ENCODE data around the gene TAS1R3.

TAS1R3 gene

DNA sequence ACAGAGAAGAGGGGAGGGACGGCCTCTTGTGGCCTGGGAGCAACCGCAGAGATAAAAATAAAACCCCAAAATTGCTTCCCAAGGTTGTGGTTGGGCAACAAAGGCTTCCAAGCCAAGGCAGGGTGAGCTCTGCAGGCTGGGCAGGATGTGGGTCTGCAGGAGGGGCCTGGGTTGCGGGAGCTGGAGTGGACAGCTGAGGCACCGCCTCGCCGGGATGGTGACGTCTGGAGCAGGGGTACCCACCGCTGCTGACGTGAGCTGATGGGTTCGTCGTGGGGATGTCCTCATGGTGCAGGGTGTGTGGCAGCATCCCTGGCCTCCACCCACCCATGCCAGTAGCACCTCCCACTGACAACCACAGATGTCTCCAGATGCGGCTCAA, 40.3 kb downstream of the TAS1R3 start:
- TF ChIP-seq POLR2AphosphoS5 (IDR thresholded peaks at IDR 0.05; ENCODE audit: low read depth, low read length) (peak; percentile 2; the same call in 1 of the 2 replicates), TAF1 (IDR thresholded peaks at IDR 0.05; ENCODE audit: borderline replicate concordance, insufficient read depth, low read length) (no peak)

GRCh38 chr1:1371746-1372711, 40.9 kb downstream of the TAS1R3 start:
- 0 out of 2 replicates have a peak, but pooled peaks have one; percentile 15 for TF ChIP-seq POLR2AphosphoS5 (IDR thresholded peaks at IDR 0.05; ENCODE audit: low read depth, low read length)
- TF ChIP-seq SIN3A (IDR thresholded peaks at IDR 0.05; ENCODE audit: borderline replicate concordance, insufficient read depth, low read length), result no peak
- TF ChIP-seq, protein P1, sequence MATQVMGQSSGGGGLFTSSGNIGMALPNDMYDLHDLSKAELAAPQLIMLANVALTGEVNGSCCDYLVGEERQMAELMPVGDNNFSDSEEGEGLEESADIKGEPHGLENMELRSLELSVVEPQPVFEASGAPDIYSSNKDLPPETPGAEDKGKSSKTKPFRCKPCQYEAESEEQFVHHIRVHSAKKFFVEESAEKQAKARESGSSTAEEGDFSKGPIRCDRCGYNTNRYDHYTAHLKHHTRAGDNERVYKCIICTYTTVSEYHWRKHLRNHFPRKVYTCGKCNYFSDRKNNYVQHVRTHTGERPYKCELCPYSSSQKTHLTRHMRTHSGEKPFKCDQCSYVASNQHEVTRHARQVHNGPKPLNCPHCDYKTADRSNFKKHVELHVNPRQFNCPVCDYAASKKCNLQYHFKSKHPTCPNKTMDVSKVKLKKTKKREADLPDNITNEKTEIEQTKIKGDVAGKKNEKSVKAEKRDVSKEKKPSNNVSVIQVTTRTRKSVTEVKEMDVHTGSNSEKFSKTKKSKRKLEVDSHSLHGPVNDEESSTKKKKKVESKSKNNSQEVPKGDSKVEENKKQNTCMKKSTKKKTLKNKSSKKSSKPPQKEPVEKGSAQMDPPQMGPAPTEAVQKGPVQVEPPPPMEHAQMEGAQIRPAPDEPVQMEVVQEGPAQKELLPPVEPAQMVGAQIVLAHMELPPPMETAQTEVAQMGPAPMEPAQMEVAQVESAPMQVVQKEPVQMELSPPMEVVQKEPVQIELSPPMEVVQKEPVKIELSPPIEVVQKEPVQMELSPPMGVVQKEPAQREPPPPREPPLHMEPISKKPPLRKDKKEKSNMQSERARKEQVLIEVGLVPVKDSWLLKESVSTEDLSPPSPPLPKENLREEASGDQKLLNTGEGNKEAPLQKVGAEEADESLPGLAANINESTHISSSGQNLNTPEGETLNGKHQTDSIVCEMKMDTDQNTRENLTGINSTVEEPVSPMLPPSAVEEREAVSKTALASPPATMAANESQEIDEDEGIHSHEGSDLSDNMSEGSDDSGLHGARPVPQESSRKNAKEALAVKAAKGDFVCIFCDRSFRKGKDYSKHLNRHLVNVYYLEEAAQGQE (IDR thresholded peaks at IDR 0.05; ENCODE audit: insufficient read depth in 1 of 2, low read depth in 2 of 2, low read length in 2 of 2), result no peak

- TF ChIP-seq FOXP2 (optimal IDR thresholded peaks at IDR 0.05; ENCODE audit: borderline replicate concordance, extremely low read depth, extremely low read length, insufficient read depth) (no peak), POLR2AphosphoS5 (IDR thresholded peaks at IDR 0.05; ENCODE audit: low read depth, low read length) (no peak), SIN3A (IDR thresholded peaks at IDR 0.05; ENCODE audit: borderline replicate concordance, insufficient read depth, low read length) (no peak), TAF1 (IDR thresholded peaks at IDR 0.05; ENCODE audit: borderline replicate concordance, insufficient read depth, low read length) (no peak)
- TF ChIP-seq, protein P1 (IDR thresholded peaks at IDR 0.05; ENCODE audit: insufficient read depth in 1 of 2, low read depth in 2 of 2, low read length in 2 of 2), result no peak
Observed at GRCh38 chr1:1373051-1373814, 42.2 kb downstream of the TAS1R3 start.

DNA sequence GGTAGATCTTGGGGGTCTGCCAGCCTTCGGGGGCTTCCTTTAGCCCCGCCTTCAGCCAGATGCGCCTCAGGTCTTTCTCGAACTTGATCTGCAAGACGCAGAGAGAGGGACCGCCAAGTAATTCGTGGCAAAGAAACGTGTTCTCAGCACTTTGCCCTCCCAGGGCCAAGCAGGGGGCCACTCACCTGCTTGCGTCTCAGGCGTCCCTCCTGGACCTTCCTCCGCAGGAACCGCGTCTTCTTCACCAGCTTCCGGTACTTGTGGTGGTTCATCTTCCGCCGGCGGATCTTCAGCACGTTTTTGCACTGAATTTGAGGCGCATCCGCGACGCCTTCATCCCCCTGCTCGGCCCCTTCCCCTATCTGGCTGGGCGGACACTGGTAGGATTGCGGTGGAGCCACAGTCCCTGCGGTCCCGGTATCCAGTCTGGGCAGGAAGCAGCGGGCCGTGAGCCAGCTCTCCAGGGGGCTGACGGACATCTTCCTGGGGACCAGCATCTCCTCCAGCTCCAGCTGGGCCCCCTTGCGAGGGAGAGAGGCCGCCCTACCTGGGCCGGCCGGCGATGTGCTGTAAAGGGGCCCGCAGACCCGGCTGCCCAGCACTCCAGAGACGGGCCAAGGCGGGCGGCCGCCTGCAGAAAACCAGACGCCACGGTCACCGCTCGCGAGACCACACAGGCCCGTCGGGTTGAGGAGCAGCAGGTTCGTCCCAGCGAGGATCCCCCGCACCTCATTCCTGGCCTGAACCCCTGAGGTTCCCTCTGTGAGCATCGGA, 42.9 kb downstream of the TAS1R3 start:
- TF ChIP-seq SIN3A (IDR thresholded peaks at IDR 0.05; ENCODE audit: borderline replicate concordance, insufficient read depth, low read length) (no peak), FOXP2 (optimal IDR thresholded peaks at IDR 0.05; ENCODE audit: borderline replicate concordance, extremely low read depth, extremely low read length, insufficient read depth) (no peak), TAF1 (IDR thresholded peaks at IDR 0.05; ENCODE audit: borderline replicate concordance, insufficient read depth, low read length) (no peak), POLR2AphosphoS5 (IDR thresholded peaks at IDR 0.05; ENCODE audit: low read depth, low read length) (no peak)

DNA sequence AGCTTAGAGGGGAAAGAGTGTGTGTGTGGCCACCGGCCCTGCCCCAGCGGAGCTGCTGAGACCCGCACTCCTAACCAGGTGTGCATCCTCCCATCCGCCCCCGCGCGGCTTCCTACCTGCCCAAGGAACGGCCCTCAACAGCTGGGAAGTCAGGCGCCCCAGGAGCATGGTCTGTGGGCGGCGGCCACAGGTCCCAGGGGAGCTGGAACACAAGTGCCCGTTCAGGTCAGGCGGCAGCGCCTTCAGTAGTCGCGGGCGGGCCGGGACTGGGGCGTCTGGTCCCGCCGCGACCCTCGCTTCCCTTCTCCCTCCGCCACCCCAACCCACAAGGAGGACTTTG, 43.5 kb downstream of the TAS1R3 start:
- TF ChIP-seq, protein P1 (IDR thresholded peaks at IDR 0.05; ENCODE audit: insufficient read depth in 1 of 2, low read depth in 2 of 2, low read length in 2 of 2), result no peak
- no peak for TF ChIP-seq TAF1 (IDR thresholded peaks at IDR 0.05; ENCODE audit: borderline replicate concordance, insufficient read depth, low read length)
- TF ChIP-seq FOXP2 (optimal IDR thresholded peaks at IDR 0.05; ENCODE audit: borderline replicate concordance, extremely low read depth, extremely low read length, insufficient read depth), result no peak
- no peak for TF ChIP-seq POLR2AphosphoS5 (IDR thresholded peaks at IDR 0.05; ENCODE audit: low read depth, low read length)
- TF ChIP-seq SIN3A (IDR thresholded peaks at IDR 0.05; ENCODE audit: borderline replicate concordance, insufficient read depth, low read length), result no peak

Measured in PFSK-1 (cell line).